Body of pancreas (tissue), 4 donors: ENCODE results near the gene SUN1. TPM values are rescaled to one million over a fixed set of nuclear protein-coding genes. Genes with fewer than 3 reads are reported as not detected.

Source experiments
- ATAC-seq: fragments of 150-250 bp; one replicate; pipeline ENCODE4 v1.9.1; 2016
- DNase-seq, 4 donors: peaks; one replicate each; pipeline ENCODE4 v3.0.0-alpha.2; 2019
- H3K27ac ChIP-seq, 4 donors: fragments of 200-600 bp; sonication (generic); 1 replicate in 3 of 4; 2 replicates in 1 of 4; pipeline versions ENCODE4 v1.5.1 to v1.6.1; 2016 to 2019; ENCODE audit warnings: mild to moderate bottlenecking in 1 of 4, mixed read lengths in 1 of 4, moderate library complexity in 1 of 4
- H3K27me3 ChIP-seq, 2 donors: fragments of 200-600 bp; sonication (generic); one replicate each; pipeline ENCODE4 v1.6.0; 2016; ENCODE audit warnings: mild to moderate bottlenecking in 1 of 2
- H3K36me3 ChIP-seq, 2 donors: fragments of 200-600 bp; sonication (generic); replicated peaks in 1 of 2; 2 replicates each; pipeline ENCODE4 v1.5.1; 2016; ENCODE audit warnings: low read depth in 2 of 2; ENCODE audit not compliant: insufficient read depth in 1 of 2
- H3K4me1 ChIP-seq: fragments of 200-600 bp; sonication (generic); one replicate; pipeline ENCODE4 v1.6.0; 2016
- H3K4me3 ChIP-seq, 2 donors: fragments of 200-600 bp; sonication (generic); 1 replicate in 1 of 2; 2 replicates in 1 of 2; pipeline ENCODE4 v1.5.1; 2016 to 2019
- H3K9me3 ChIP-seq, 3 donors: fragments of 200-600 bp; sonication (generic); 1 replicate in 2 of 3; 2 replicates in 1 of 3; pipeline ENCODE4 v1.5.1; 2016
- POLR2A ChIP-seq, 3 donors: fragments of 450-650 bp; IDR thresholded peaks; one replicate each; pipeline ENCODE4 v1.6.1; 2016; ENCODE audit warnings: antibody characterized with exemption in 3 of 3, mild to moderate bottlenecking in 2 of 3
- WGBS, 2 donors: methylation state at CpG; one replicate each; pipeline ENCODE4 v1.1.5; 2017; 5-methylcytosine and 5-hydroxymethylcytosine counted together
- intact Hi-C: fragments of 100-400 bp; cut with DNase I; formaldehyde crosslinking; loops from one replicate; pipeline ENCODE4 v1.15.1; 2023
- total RNA-seq, 2 donors: library from RNA; depleted of rRNA; stranded (reverse); fragments of >200 nt; gene quantifications; one replicate each; pipeline ENCODE4 v1.1.0, GENCODE V29; 2016
- TF ChIP-seq, protein P1 (sequence below), 7 experiments: fragments of 450-650 bp in 4 of 7; fragments of 200-600 bp in 3 of 7; sonication (generic) in 3 of 7; IDR thresholded peaks; one replicate each; pipeline ENCODE4 v1.5.1; 2016 to 2019; ENCODE audit warnings: antibody characterized with exemption in 7 of 7

Gene SUN1
- total RNA-seq, 2 donors from 2014 or later, result 75.8 to 122 TPM

GRCh38 chr7:888081-889024 is 56.1 kb downstream of the SUN1 start:
- TF ChIP-seq, protein P1, sequence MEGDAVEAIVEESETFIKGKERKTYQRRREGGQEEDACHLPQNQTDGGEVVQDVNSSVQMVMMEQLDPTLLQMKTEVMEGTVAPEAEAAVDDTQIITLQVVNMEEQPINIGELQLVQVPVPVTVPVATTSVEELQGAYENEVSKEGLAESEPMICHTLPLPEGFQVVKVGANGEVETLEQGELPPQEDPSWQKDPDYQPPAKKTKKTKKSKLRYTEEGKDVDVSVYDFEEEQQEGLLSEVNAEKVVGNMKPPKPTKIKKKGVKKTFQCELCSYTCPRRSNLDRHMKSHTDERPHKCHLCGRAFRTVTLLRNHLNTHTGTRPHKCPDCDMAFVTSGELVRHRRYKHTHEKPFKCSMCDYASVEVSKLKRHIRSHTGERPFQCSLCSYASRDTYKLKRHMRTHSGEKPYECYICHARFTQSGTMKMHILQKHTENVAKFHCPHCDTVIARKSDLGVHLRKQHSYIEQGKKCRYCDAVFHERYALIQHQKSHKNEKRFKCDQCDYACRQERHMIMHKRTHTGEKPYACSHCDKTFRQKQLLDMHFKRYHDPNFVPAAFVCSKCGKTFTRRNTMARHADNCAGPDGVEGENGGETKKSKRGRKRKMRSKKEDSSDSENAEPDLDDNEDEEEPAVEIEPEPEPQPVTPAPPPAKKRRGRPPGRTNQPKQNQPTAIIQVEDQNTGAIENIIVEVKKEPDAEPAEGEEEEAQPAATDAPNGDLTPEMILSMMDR (IDR thresholded peaks at IDR 0.05), result no peak
- no peak for TF ChIP-seq POLR2A (IDR thresholded peaks at IDR 0.05)
- Histone ChIP-seq H3K9me3 (no peaks in the 10 kb centered on the region), H3K36me3 (peaks cover 17 to 21% of the 10 kb centered on the region in 2 donors), H3K27me3 (no peaks in the 10 kb centered on the region), H3K27ac (no peak overlapping the region), H3K4me3 (no peak overlapping the region), H3K4me1 (peaks cover 33% of the 10 kb centered on the region)
- DNase-seq (peak in 1 of 4 donors; percentile 11), ATAC-seq (no peak)
- WGBS, 2 donors, result 86 to 87% methylated on average over 21 to 42 of the region's 43 CpGs
- intact Hi-C loops, result no loop called here

- 93% methylated on average over 15 of the region's 15 CpGs; no CpG with 5 or more reads in 1 of the 2 donors for WGBS, 2 donors
- ATAC-seq (no peak), DNase-seq (no peak)
- H3K4me1 ChIP-seq, result peaks cover 27% of the 10 kb centered on the region
- H3K4me3 ChIP-seq, result no peak overlapping the region
- H3K27ac ChIP-seq, result no peak overlapping the region
- no peak for TF ChIP-seq POLR2A (IDR thresholded peaks at IDR 0.05)
- TF ChIP-seq, protein P1 (IDR thresholded peaks at IDR 0.05), result no peak
- no peaks in the 10 kb centered on the region for H3K9me3 ChIP-seq
- intact Hi-C loops, result no loop called here
- peaks cover 22 to 23% of the 10 kb centered on the region in 2 donors for H3K36me3 ChIP-seq
- no peaks in the 10 kb centered on the region for H3K27me3 ChIP-seq
These were observed 56.7 kb downstream of the SUN1 start for GRCh38 chr7:889025-889390.

DNA sequence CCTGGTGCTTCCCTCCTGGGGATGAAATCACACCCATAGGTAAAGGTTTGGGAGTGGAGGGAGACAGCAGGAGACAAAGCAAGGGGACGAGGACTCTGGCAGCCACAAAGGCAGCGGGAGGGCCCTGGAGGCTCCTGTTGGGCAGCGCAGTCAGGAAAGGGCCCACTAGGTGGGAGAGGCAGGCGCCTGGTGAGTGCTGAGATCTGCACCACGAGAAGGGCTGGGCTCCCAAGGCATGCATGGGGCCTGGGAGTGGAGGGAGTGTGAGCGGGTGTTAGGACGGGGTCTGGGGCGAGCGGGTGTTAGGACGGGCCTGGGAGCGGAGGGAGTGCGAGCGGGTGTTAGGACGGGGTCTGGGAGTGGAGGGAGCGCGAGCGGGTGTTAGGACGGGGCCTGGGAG is 57.1 kb downstream of the SUN1 start:
- no peak for ATAC-seq
- intact Hi-C loops, result no loop called here
- TF ChIP-seq POLR2A (IDR thresholded peaks at IDR 0.05), result no peak
- TF ChIP-seq, protein P1 (IDR thresholded peaks at IDR 0.05), result no peak
- no peaks in the 10 kb centered on the region for H3K27me3 ChIP-seq
- peaks cover 23% of the 10 kb centered on the region for H3K4me1 ChIP-seq
- 90 to 93% methylated on average over 12 to 17 of the region's 18 CpGs for WGBS, 2 donors
- DNase-seq, result no peak
- H3K9me3 ChIP-seq, result no peaks in the 10 kb centered on the region
- no peak overlapping the region for H3K4me3 ChIP-seq
- H3K36me3 ChIP-seq, result peaks cover 22 to 25% of the 10 kb centered on the region in 2 donors
- no peak overlapping the region for H3K27ac ChIP-seq

GRCh38 chr7:890868-891267 is 58.6 kb downstream of the SUN1 start:
- 84 to 90% methylated on average over 15 of the region's 15 CpGs for WGBS, 2 donors
- ATAC-seq (no peak), DNase-seq (no peak)
- intact Hi-C loops, result no loop called here
- H3K36me3 ChIP-seq, result peaks cover 22 to 35% of the 10 kb centered on the region in 2 donors
- no peak for TF ChIP-seq POLR2A (IDR thresholded peaks at IDR 0.05)
- TF ChIP-seq, protein P1 (IDR thresholded peaks at IDR 0.05), result no peak
- H3K9me3 ChIP-seq, result no peaks in the 10 kb centered on the region
- no peak overlapping the region for H3K4me3 ChIP-seq
- H3K27ac ChIP-seq, result no peak overlapping the region
- no peaks in the 10 kb centered on the region for H3K27me3 ChIP-seq
- H3K4me1 ChIP-seq, result peaks cover 8% of the 10 kb centered on the region
